Ovary (tissue), 3 donors: ENCODE data around the gene ZMYND11.

Source experiments
- POLR2A ChIP-seq: fragments of 450-650 bp; IDR thresholded peaks from one replicate; pipeline ENCODE4 v1.6.1; 2017; ENCODE audit warnings: antibody characterized with exemption, mild to moderate bottlenecking, moderate library complexity
- TF ChIP-seq, protein P1 (sequence below), 3 donors: fragments of 450-650 bp in 2 of 3; fragments of 200-600 bp in 1 of 3; IDR thresholded peaks; one replicate each; pipeline versions ENCODE4 v1.5.1 to v1.8.0; 2016 to 2022; ENCODE audit warnings: antibody characterized with exemption in 3 of 3, mild to moderate bottlenecking in 1 of 3
- donor health status: DM: no; HTN: no; CAD: no.

- TF ChIP-seq, protein P1, sequence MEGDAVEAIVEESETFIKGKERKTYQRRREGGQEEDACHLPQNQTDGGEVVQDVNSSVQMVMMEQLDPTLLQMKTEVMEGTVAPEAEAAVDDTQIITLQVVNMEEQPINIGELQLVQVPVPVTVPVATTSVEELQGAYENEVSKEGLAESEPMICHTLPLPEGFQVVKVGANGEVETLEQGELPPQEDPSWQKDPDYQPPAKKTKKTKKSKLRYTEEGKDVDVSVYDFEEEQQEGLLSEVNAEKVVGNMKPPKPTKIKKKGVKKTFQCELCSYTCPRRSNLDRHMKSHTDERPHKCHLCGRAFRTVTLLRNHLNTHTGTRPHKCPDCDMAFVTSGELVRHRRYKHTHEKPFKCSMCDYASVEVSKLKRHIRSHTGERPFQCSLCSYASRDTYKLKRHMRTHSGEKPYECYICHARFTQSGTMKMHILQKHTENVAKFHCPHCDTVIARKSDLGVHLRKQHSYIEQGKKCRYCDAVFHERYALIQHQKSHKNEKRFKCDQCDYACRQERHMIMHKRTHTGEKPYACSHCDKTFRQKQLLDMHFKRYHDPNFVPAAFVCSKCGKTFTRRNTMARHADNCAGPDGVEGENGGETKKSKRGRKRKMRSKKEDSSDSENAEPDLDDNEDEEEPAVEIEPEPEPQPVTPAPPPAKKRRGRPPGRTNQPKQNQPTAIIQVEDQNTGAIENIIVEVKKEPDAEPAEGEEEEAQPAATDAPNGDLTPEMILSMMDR (IDR thresholded peaks at IDR 0.05): no peak
- TF ChIP-seq POLR2A: no peak
Measured at GRCh38 chr10:215444-215843, 80.2 kb downstream of the ZMYND11 start.
